Smooth muscle cell (in vitro differentiated cells): Measurements from ENCODE around the gene TUBB4A. TPM values are rescaled to one million over a fixed set of nuclear protein-coding genes. Genes with fewer than 3 reads are reported as not detected.

Experiments
- DNase-seq: peaks from one replicate; lab custom pipeline; 2025; ENCODE audit not compliant: unreplicated experiment; lab: John Stamatoyannopoulos, UW
- H2AFZ ChIP-seq: fragments of 200-600 bp; sonication (generic); 2 replicates; pipeline ENCODE4 v1.6.0; 2016; ENCODE audit warnings: antibody characterized with exemption, low read depth, mild to moderate bottlenecking
- H3F3A ChIP-seq: fragments of 200-600 bp; sonication (generic); 2 replicates; pipeline ENCODE4 v1.6.0; 2017; ENCODE audit warnings: antibody characterized with exemption, low read depth
- H3K27ac ChIP-seq: fragments of 200-600 bp; sonication (generic); 2 replicates; pipeline ENCODE4 v1.5.1; 2016; ENCODE audit warnings: low read depth, mild to moderate bottlenecking
- H3K27me3 ChIP-seq: fragments of 200-600 bp; sonication (generic); 2 replicates; pipeline ENCODE4 v1.6.1; 2016; ENCODE audit warnings: low read depth, mild to moderate bottlenecking
- H3K36me3 ChIP-seq: fragments of 200-600 bp; sonication (generic); 2 replicates; pipeline ENCODE4 v1.5.1; 2016; ENCODE audit warnings: low read depth
- H3K4me1 ChIP-seq: fragments of 200-600 bp; sonication (generic); 2 replicates; pipeline ENCODE4 v1.5.1; 2016; ENCODE audit warnings: low read depth
- H3K4me2 ChIP-seq: fragments of 200-600 bp; sonication (generic); 2 replicates; pipeline ENCODE4 v1.6.0; 2016; ENCODE audit warnings: mild to moderate bottlenecking
- H3K4me3 ChIP-seq: fragments of 200-600 bp; sonication (generic); 2 replicates; pipeline ENCODE4 v1.5.1; 2016; ENCODE audit warnings: mild to moderate bottlenecking
- H3K79me2 ChIP-seq: fragments of 200-600 bp; sonication (generic); 2 replicates; pipeline ENCODE4 v1.6.0; 2016; ENCODE audit warnings: low read depth, mild to moderate bottlenecking
- H3K9ac ChIP-seq: fragments of 200-600 bp; sonication (generic); 2 replicates; pipeline ENCODE4 v1.6.0; 2016; ENCODE audit warnings: low read depth
- H3K9me3 ChIP-seq: fragments of 200-600 bp; sonication (generic); replicated peaks from 2 replicates; pipeline ENCODE4 v1.5.1; 2016; ENCODE audit warnings: low read depth
- H4K20me1 ChIP-seq: fragments of 200-600 bp; sonication (generic); 2 replicates; pipeline ENCODE4 v1.6.0; 2016; ENCODE audit warnings: low read depth
- WGBS: methylation state at CpG from one replicate; pipeline ENCODE4 v1.1.7; 2016; ENCODE audit warnings: low lambda C conversion rate; 5-methylcytosine and 5-hydroxymethylcytosine counted together
- polyA plus RNA-seq: library from polyadenylated mRNA; unstranded; fragments of >200 nt; fragmentation: Nextera tagmentation; extraction: Ambion mirVana; gene quantifications from 2 replicates; pipeline ENCODE4 v1.2.1, GENCODE V29; 2016
- total RNA-seq: library from RNA; depleted of rRNA; stranded (reverse); fragments of >200 nt; gene quantifications from 2 replicates; pipeline ENCODE4 v1.2.3, GENCODE V29; 2014
- TF ChIP-seq, protein P1 (sequence below): fragments of 200-600 bp; sonication (generic); IDR thresholded peaks from 2 replicates; pipeline ENCODE4 v1.5.1; 2017; ENCODE audit warnings: borderline replicate concordance, mild to moderate bottlenecking, antibody characterized with exemption; ENCODE audit not compliant: insufficient read depth, poor library complexity, severe bottlenecking

TUBB4A gene
- total and polyA plus RNA-seq, 2 experiments from 2014 or later, result not detected

DNA sequence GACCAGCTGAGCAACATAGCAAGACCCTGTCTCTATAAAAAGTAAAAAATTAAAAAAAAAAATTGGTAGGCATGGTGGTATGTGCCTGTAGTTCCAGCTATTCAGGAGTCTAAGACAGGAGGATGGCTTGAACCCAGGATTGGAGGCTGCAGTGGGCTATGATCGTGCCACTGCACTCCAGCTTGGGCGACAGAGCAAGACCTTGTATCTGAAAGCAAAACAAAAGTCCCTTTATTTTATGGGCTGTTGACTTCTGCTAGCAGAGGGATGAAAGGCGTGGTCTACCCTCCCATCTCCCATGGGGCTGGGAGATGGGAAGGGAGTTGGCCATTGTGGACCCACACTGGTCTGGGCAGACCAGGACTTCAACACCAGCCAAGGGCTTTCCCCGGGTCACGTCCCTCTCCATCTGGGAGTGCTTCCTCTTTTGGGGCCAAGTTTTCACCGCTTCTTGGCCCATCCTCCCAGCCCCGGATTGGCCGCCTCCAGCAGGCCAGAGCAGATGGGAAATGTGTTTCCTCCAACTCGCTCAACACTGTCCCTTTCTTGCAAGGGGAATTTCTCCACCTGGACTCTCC is 26.5 kb upstream of the TUBB4A start:
- Histone ChIP-seq H3K4me3 (no peak overlapping the region), H3K4me1 (no peaks in the 10 kb centered on the region), H3K27ac (no peak overlapping the region), H3K27me3 (peaks cover 22% of the 10 kb centered on the region), H3K4me2 (no peak overlapping the region), H3F3A (peaks cover 14% of the 10 kb centered on the region), H4K20me1 (no peaks in the 10 kb centered on the region), H2AFZ (no peak overlapping the region), H3K79me2 (no peaks in the 10 kb centered on the region), H3K36me3 (no peaks in the 10 kb centered on the region), H3K9me3 (no peaks in the 10 kb centered on the region), H3K9ac (no peak overlapping the region)
- TF ChIP-seq, protein P1, sequence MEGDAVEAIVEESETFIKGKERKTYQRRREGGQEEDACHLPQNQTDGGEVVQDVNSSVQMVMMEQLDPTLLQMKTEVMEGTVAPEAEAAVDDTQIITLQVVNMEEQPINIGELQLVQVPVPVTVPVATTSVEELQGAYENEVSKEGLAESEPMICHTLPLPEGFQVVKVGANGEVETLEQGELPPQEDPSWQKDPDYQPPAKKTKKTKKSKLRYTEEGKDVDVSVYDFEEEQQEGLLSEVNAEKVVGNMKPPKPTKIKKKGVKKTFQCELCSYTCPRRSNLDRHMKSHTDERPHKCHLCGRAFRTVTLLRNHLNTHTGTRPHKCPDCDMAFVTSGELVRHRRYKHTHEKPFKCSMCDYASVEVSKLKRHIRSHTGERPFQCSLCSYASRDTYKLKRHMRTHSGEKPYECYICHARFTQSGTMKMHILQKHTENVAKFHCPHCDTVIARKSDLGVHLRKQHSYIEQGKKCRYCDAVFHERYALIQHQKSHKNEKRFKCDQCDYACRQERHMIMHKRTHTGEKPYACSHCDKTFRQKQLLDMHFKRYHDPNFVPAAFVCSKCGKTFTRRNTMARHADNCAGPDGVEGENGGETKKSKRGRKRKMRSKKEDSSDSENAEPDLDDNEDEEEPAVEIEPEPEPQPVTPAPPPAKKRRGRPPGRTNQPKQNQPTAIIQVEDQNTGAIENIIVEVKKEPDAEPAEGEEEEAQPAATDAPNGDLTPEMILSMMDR, result no peak
- no peak for DNase-seq
- WGBS, result 75% methylated on average over 9 of the region's 9 CpGs

DNA sequence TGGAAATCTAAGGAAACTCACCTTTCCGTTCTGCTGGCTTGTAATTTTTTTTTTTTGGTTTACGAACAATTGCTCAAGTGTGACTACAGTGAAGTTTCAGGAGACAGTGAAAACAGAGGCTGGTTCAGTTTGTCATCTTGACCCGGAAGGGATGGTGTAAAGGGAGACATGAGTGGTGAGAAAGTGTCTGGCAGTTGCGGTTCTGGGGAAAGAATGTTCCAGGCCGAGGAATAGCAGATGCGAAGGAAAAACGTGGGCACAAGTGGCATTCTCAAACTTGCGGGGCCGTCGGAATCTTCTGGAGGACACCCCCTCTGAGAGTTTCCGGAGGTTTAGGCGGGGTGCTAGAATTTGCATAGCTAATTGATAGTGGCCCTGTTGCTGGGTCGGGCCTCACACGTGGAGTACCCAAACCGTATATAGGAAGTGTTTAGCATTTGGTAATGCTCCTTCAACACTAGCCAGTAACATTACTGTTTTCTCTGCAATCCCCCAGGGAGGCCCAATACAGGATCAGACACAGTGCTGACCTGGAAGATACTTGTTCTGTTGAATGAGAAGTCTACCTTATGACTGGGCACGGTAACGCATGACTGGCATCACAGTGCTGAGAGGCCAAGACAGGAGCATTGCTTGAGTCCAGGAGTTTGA is 25.9 kb upstream of the TUBB4A start:
- no peaks in the 10 kb centered on the region for H3K4me1 ChIP-seq
- WGBS, result 69% methylated on average over 17 of the region's 17 CpGs
- H3K36me3 ChIP-seq, result no peaks in the 10 kb centered on the region
- H3K27me3 ChIP-seq, result peaks cover 20% of the 10 kb centered on the region
- no peak for DNase-seq
- no peaks in the 10 kb centered on the region for H3K79me2 ChIP-seq
- no peak overlapping the region for H3K27ac ChIP-seq
- no peak overlapping the region for H3K4me3 ChIP-seq
- peaks cover 14% of the 10 kb centered on the region for H3F3A ChIP-seq
- TF ChIP-seq, protein P1, result no peak
- H2AFZ ChIP-seq, result no peak overlapping the region
- no peaks in the 10 kb centered on the region for H3K9me3 ChIP-seq
- no peak overlapping the region for H3K9ac ChIP-seq
- H3K4me2 ChIP-seq, result no peak overlapping the region
- no peaks in the 10 kb centered on the region for H4K20me1 ChIP-seq

DNA sequence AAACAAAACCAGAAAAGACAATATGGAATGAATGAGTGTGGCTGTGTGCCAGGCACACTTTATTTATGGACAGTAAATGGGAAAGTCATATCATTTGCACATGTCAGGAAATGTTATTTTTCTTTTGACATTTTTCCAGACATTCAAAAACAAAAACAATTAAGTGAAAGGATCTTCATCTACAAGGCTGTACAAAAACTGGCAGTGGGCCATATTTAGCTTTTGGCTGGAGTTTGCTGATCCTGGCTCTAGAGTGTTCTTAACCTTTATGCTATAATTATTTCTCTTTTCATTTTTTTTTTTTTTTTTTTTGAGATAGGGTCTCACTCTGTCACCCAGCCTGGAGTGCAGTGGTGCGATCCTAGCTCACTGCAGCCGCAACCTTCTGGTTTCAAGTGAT is 22.2 kb upstream of the TUBB4A start:
- DNase-seq, result no peak
- Histone ChIP-seq H3K36me3 (no peaks in the 10 kb centered on the region), H3K4me1 (no peaks in the 10 kb centered on the region), H3K79me2 (no peaks in the 10 kb centered on the region), H2AFZ (no peak overlapping the region), H3K9ac (no peak overlapping the region), H3K4me2 (no peak overlapping the region), H4K20me1 (no peaks in the 10 kb centered on the region), H3K27me3 (no peaks in the 10 kb centered on the region), H3K27ac (no peak overlapping the region), H3F3A (peaks cover under 1% of the 10 kb centered on the region), H3K9me3 (no peaks in the 10 kb centered on the region), H3K4me3 (no peak overlapping the region)
- 91% methylated on average over 2 of the region's 2 CpGs for WGBS
- TF ChIP-seq, protein P1, result no peak

DNA sequence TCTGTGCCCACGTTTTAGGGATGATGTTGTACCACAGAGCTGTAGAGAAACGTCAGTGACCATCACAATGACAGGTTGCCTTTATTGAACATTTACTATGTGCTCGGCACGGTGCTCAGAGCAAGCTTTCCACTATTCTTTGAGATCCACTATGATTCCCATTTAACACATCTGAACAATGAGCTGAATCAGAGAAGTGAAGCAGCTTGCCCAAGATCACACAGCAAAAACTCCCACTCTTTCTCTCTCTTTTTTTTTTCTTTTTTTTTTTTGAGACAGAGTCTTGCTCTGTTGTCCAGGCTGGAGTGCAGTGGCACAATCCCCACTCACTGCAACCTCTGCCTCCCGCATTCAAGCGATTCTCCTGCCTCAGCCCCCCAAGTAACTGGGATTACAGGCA is 20.6 kb upstream of the TUBB4A start:
- TF ChIP-seq, protein P1, result no peak
- Histone ChIP-seq H3K9ac (no peak overlapping the region), H3K36me3 (no peaks in the 10 kb centered on the region), H4K20me1 (no peaks in the 10 kb centered on the region), H2AFZ (no peak overlapping the region), H3F3A (no peaks in the 10 kb centered on the region), H3K4me3 (no peak overlapping the region), H3K79me2 (no peaks in the 10 kb centered on the region), H3K4me2 (no peak overlapping the region), H3K27ac (no peak overlapping the region), H3K9me3 (no peaks in the 10 kb centered on the region), H3K27me3 (no peaks in the 10 kb centered on the region), H3K4me1 (no peaks in the 10 kb centered on the region)
- 83% methylated on average over 6 of the region's 6 CpGs for WGBS
- DNase-seq, result no peak
